Gastrocnemius medialis (tissue), 4 donors: ENCODE measurements around the gene PSMC3IP.

Experiments used
- CTCF ChIP-seq, 5 experiments: fragments of 450-650 bp in 3 of 5; fragments of 200-600 bp in 2 of 5; sonication (generic) in 2 of 5; IDR thresholded peaks in 4 of 5; conservative IDR thresholded peaks in 1 of 5; 1 replicate in 4 of 5; 2 replicates in 1 of 5; pipeline ENCODE4 v1.5.1; 2016 to 2019; ENCODE audit warnings: antibody characterized with exemption in 5 of 5, mild to moderate bottlenecking in 3 of 5, moderate library complexity in 3 of 5
- POLR2A ChIP-seq, 2 donors: fragments of 450-650 bp; IDR thresholded peaks; one replicate each; pipeline ENCODE4 v1.6.1; 2017; ENCODE audit warnings: antibody characterized with exemption in 2 of 2, mild to moderate bottlenecking in 2 of 2, moderate library complexity in 2 of 2

- TF ChIP-seq CTCF (IDR thresholded peaks at IDR 0.05 in 4 of 5, conservative IDR thresholded peaks at IDR 0.05 in 1 of 5) (no peak), POLR2A (IDR thresholded peaks at IDR 0.05) (no peak)
Measured at GRCh38 chr17:42566215-42566882, 11.2 kb downstream of the PSMC3IP start.
